OCI-LY7 (cell line): ENCODE measurements around the gene DSG2. TPM values are rescaled to one million over a fixed set of nuclear protein-coding genes. Genes with fewer than 3 reads are reported as not detected.
A peak's percentile ranks its signal among the peaks of the same experiment; 100 is the strongest.

Experiments used
- BruUV-seq: library from RNA; stranded (reverse); fragments of 400-500 nt; replicated peaks from 2 replicates; lab custom pipeline; 2021; lab: Mats Ljungman, UMichigan
- CTCF ChIA-PET: fragments of 300-600 bp; sonication (Branson Sonifier 250); formaldehyde crosslinking; loops from one replicate; lab custom pipeline; 2022; ENCODE audit warnings: antibody characterized with exemption; ENCODE audit not compliant: unreplicated experiment; lab: Charles Lee
- POLR2A ChIA-PET: fragments of 300-600 bp; sonication (Branson Sonifier 250); formaldehyde crosslinking; loops from one replicate; lab custom pipeline; 2022; ENCODE audit warnings: antibody characterized with exemption; lab: Charles Lee
- DNase-seq: peaks from one replicate; pipeline ENCODE4 v3.0.0-alpha.2; 2015; ENCODE audit warnings: low spot score
- H2AFZ ChIP-seq: fragments of 200-600 bp; sonication (generic), shearing (Covaris generic); 2 replicates; pipeline ENCODE4 v1.6.1; 2014; ENCODE audit warnings: mild to moderate bottlenecking, antibody characterized with exemption, low read length, moderate library complexity
- H3K27ac ChIP-seq: fragments of 200-600 bp; sonication (generic); 2 replicates; pipeline ENCODE4 v1.5.1; 2014; ENCODE audit warnings: mixed run types, low read depth, mild to moderate bottlenecking, moderate library complexity, low read length, inconsistent platforms; ENCODE audit not compliant: poor library complexity, severe bottlenecking
- H3K36me3 ChIP-seq: fragments of 200-600 bp; sonication (generic); 2 replicates; pipeline ENCODE4 v1.6.1; 2014; ENCODE audit warnings: mild to moderate bottlenecking, antibody characterized with exemption, low read length, moderate library complexity, mixed read lengths; ENCODE audit not compliant: insufficient read depth
- H3K4me1 ChIP-seq: fragments of 200-600 bp; sonication (generic); 2 replicates; pipeline ENCODE4 v1.5.1; 2014; ENCODE audit warnings: mild to moderate bottlenecking, low read length; ENCODE audit not compliant: insufficient read depth, poor library complexity, severe bottlenecking
- H3K4me2 ChIP-seq: fragments of 200-600 bp; sonication (generic); 2 replicates; pipeline ENCODE4 v1.6.1; 2014; ENCODE audit warnings: mild to moderate bottlenecking, low read length
- H3K4me3 ChIP-seq: fragments of 200-600 bp; sonication (generic); 2 replicates; pipeline ENCODE4 v1.5.1; 2014; ENCODE audit warnings: mild to moderate bottlenecking, low read depth, low read length; ENCODE audit not compliant: poor library complexity, severe bottlenecking
- H3K79me2 ChIP-seq: fragments of 200-600 bp; sonication (generic); 2 replicates; pipeline ENCODE4 v1.6.1; 2016; ENCODE audit warnings: low read depth, mild to moderate bottlenecking, low read length, moderate library complexity, mixed read lengths; ENCODE audit not compliant: insufficient read depth
- H3K9me2 ChIP-seq: fragments of 200-600 bp; sonication (generic); 2 replicates; pipeline ENCODE4 v1.6.1; 2016; ENCODE audit warnings: mild to moderate bottlenecking, low read length, mixed read lengths; ENCODE audit not compliant: insufficient read depth
- H3K9me3 ChIP-seq: fragments of 200-600 bp; sonication (generic); 2 replicates; pipeline ENCODE4 v1.6.1; 2014; ENCODE audit warnings: mild to moderate bottlenecking, mixed run types, low read length, mixed read lengths
- H4K20me1 ChIP-seq: fragments of 200-600 bp; sonication (generic); 2 replicates; pipeline ENCODE4 v1.6.1; 2014; ENCODE audit warnings: mild to moderate bottlenecking, antibody characterized with exemption, low read length, moderate library complexity, mixed read lengths; ENCODE audit not compliant: insufficient read depth
- EZH2phosphoT487 ChIP-seq: fragments of 200-600 bp; sonication (generic); IDR thresholded peaks from 2 replicates; pipeline ENCODE4 v1.6.1; 2018; ENCODE audit warnings: low read depth, borderline replicate concordance, mild to moderate bottlenecking, mixed run types, antibody characterized with exemption, low read length, moderate library complexity, mixed read lengths
- intact Hi-C: fragments of 100-400 bp; cut with micrococcal nuclease; formaldehyde crosslinking; loops from one replicate; pipeline ENCODE4 v1.10.0; 2022; ENCODE audit not compliant: unreplicated experiment
- total RNA-seq, 2 experiments: library from RNA; depleted of rRNA in 1 of 2; stranded (reverse); fragments of >200 nt in 1 of 2; shearing (Covaris generic) in 1 of 2; gene quantifications; 2 replicates each; pipeline ENCODE4 v1.2.3, GENCODE V29; 2014 to 2022
- TF ChIP-seq, protein P1 (sequence below): fragments of 200-600 bp; sonication (generic); conservative IDR thresholded peaks from 2 replicates; pipeline ENCODE4 v1.5.1; 2014; ENCODE audit warnings: mild to moderate bottlenecking, antibody characterized with exemption, low read length, moderate library complexity, mixed read lengths

Gene DSG2
- total RNA-seq, 2 experiments from 2014 or later = not detected

GRCh38 chr18:31500051-31500688 is 2.2 kb downstream of the DSG2 start:
- CTCF ChIA-PET = no interaction called here
- intact Hi-C loops = no loop called here
- no peaks in the 10 kb centered on the region for H3K9me2 ChIP-seq

GRCh38 chr18:31503011-31503410 is 5.0 kb downstream of the DSG2 start:
- no TSS peak for BruUV-seq
- TF ChIP-seq, protein P1, sequence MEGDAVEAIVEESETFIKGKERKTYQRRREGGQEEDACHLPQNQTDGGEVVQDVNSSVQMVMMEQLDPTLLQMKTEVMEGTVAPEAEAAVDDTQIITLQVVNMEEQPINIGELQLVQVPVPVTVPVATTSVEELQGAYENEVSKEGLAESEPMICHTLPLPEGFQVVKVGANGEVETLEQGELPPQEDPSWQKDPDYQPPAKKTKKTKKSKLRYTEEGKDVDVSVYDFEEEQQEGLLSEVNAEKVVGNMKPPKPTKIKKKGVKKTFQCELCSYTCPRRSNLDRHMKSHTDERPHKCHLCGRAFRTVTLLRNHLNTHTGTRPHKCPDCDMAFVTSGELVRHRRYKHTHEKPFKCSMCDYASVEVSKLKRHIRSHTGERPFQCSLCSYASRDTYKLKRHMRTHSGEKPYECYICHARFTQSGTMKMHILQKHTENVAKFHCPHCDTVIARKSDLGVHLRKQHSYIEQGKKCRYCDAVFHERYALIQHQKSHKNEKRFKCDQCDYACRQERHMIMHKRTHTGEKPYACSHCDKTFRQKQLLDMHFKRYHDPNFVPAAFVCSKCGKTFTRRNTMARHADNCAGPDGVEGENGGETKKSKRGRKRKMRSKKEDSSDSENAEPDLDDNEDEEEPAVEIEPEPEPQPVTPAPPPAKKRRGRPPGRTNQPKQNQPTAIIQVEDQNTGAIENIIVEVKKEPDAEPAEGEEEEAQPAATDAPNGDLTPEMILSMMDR = no peak
- no peak for TF ChIP-seq EZH2phosphoT487
- no peaks in the 10 kb centered on the region for H3K36me3 ChIP-seq
- H3K9me2 ChIP-seq = no peaks in the 10 kb centered on the region
- H4K20me1 ChIP-seq = no peaks in the 10 kb centered on the region
- DNase-seq = no peak
- CTCF ChIA-PET = no interaction called here
- no peak overlapping the region for H3K4me3 ChIP-seq
- POLR2A ChIA-PET = no interaction called here
- H2AFZ ChIP-seq = no peak overlapping the region
- peaks cover 6% of the 10 kb centered on the region for H3K4me1 ChIP-seq
- H3K9me3 ChIP-seq = no peaks in the 10 kb centered on the region
- no peaks in the 10 kb centered on the region for H3K79me2 ChIP-seq
- H3K27ac ChIP-seq = no peak overlapping the region
- no peak overlapping the region for H3K4me2 ChIP-seq
- intact Hi-C loops = no loop called here

More at GRCh38 chr18:31500051-31500688, 2.2 kb downstream of the DSG2 start:
- no TSS peak for BruUV-seq
- H3K27ac ChIP-seq = no peak overlapping the region
- H3K4me3 ChIP-seq = no peak overlapping the region
- H3K9me3 ChIP-seq = no peaks in the 10 kb centered on the region
- no peaks in the 10 kb centered on the region for H3K79me2 ChIP-seq
- peak overlapping the region; percentile 23; the same call in 1 of the 2 replicates for H3K4me2 ChIP-seq
- TF ChIP-seq, protein P1 = no peak
- peak; percentile 20 for DNase-seq
- no peaks in the 10 kb centered on the region for H4K20me1 ChIP-seq
- H3K4me1 ChIP-seq = peaks cover 6% of the 10 kb centered on the region
- no peaks in the 10 kb centered on the region for H3K36me3 ChIP-seq
- H2AFZ ChIP-seq = peak overlapping the region; percentile 19; the same call in 1 of the 2 replicates
- POLR2A ChIA-PET = interaction anchor here (0.6 to 0.7 kb wide), 2 partner anchors 10 to 524 kb away, joined by 3 to 6 read pairs; no protein-coding TSS in a partner anchor

DNA sequence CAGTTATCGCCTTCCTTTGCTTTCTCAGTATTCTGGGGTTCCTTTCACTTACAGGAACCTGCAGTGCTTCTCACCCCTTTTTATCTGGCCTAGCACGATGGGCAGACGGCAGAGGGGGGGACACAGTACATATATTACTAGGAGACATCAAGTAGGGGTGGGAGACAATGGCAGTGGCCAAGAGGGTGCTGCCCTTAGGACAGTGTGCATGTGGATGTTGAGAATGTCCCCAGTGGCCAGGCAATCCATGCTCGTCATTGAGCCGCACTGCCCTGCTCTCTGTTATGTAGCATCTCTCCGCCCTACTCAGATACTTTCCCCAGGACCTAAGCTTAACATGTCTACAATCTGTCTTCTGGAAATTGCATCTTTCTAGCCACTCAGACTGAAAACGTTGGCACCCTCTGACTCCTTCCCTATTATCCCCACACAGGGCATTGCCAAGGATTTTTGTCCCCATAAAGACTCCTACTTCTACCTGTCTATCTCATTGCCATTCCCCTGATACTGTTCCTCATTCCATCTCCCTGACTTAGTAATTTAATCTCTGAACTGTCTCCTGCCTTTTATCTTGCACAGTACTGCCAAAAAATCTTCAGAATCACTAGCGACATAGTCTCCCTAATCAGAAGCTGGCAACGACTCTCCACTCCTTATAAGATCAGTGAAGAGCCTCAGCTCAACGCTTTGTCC is 6.6 kb downstream of the DSG2 start:
- no peaks in the 10 kb centered on the region for H3K79me2 ChIP-seq
- peaks cover 6% of the 10 kb centered on the region for H3K4me1 ChIP-seq
- H3K36me3 ChIP-seq = no peaks in the 10 kb centered on the region
- DNase-seq = no peak
- H3K9me2 ChIP-seq = no peaks in the 10 kb centered on the region
- H3K27ac ChIP-seq = no peak overlapping the region
- no peak overlapping the region for H3K4me3 ChIP-seq
- intact Hi-C loops = no loop called here
- H3K4me2 ChIP-seq = no peak overlapping the region
- TF ChIP-seq, protein P1 = no peak
- TF ChIP-seq EZH2phosphoT487 = no peak
- POLR2A ChIA-PET = no interaction called here
- no peak overlapping the region for H2AFZ ChIP-seq
- no peaks in the 10 kb centered on the region for H3K9me3 ChIP-seq
- CTCF ChIA-PET = no interaction called here
- H4K20me1 ChIP-seq = no peaks in the 10 kb centered on the region
- no TSS peak for BruUV-seq
